CD4-positive, alpha-beta memory T cell (primary cell): ENCODE results near the gene COLEC11. TPM values are rescaled to one million over a fixed set of nuclear protein-coding genes. Genes with fewer than 3 reads are reported as not detected.
"Not testable (repeated sequence)": the region's sequence is repeated elsewhere in the genome, so short reads cannot be mapped to it uniquely, and the experiment has no call there.

Experiments used
- CTCF ChIA-PET: fragments of 350-600 bp; sonication (Branson Sonifier 250); formaldehyde crosslinking; loops from one replicate; lab custom pipeline; 2021; ENCODE audit warnings: inconsistent platforms; ENCODE audit not compliant: partially characterized antibody; lab: Charles Lee
- POLR2A ChIA-PET: fragments of 350-600 bp; sonication (Branson Sonifier 250); formaldehyde crosslinking; loops from one replicate; lab custom pipeline; 2021; ENCODE audit not compliant: partially characterized antibody; lab: Charles Lee
- DNase-seq, 5 donors: peaks; one replicate each; pipeline versions ENCODE4 v3.0.0 to v3.0.0-alpha.2; 2020 to 2022; ENCODE audit warnings: mixed read lengths in 1 of 5
- H3K27ac ChIP-seq: one replicate; pipeline ENCODE4 v1.7.0; 2013; ENCODE audit warnings: low read depth, low read length
- H3K27me3 ChIP-seq: 2 replicates; pipeline ENCODE4 v1.7.0; 2013; ENCODE audit warnings: mild to moderate bottlenecking, low read length, moderate library complexity; ENCODE audit not compliant: insufficient read depth
- H3K36me3 ChIP-seq: 2 replicates; pipeline ENCODE4 v1.7.0; 2013; ENCODE audit warnings: mild to moderate bottlenecking, low read length, moderate library complexity; ENCODE audit not compliant: insufficient read depth
- H3K4me1 ChIP-seq: 2 replicates; pipeline ENCODE4 v1.7.0; 2013; ENCODE audit warnings: mild to moderate bottlenecking, low read length, moderate library complexity; ENCODE audit not compliant: insufficient read depth
- H3K4me3 ChIP-seq, 2 donors: one replicate each; pipeline ENCODE4 v1.7.0; 2013; ENCODE audit warnings: low read length in 2 of 2, mild to moderate bottlenecking in 1 of 2
- H3K9me3 ChIP-seq, 2 donors: one replicate each; pipeline ENCODE4 v1.7.0; 2013; ENCODE audit warnings: low read length in 2 of 2, control low read depth in 1 of 2; ENCODE audit not compliant: control insufficient read depth in 1 of 2
- H3K27ac Mint-ChIP-seq, 7 donors: one replicate each; pipeline ENCODE4 v1.8.0; 2020 to 2021; ENCODE audit warnings: mixed read lengths in 7 of 7, mild to moderate bottlenecking in 6 of 7, inconsistent platforms in 3 of 7, moderate library complexity in 3 of 7
- H3K27me3 Mint-ChIP-seq, 2 donors: one replicate each; pipeline ENCODE4 v1.8.0; 2020 to 2021; ENCODE audit warnings: mixed read lengths in 2 of 2
- H3K36me3 Mint-ChIP-seq, 2 donors: one replicate each; pipeline ENCODE4 v1.8.0; 2020 to 2021; ENCODE audit warnings: mixed read lengths in 2 of 2, inconsistent platforms in 1 of 2, mild to moderate bottlenecking in 1 of 2
- H3K4me1 Mint-ChIP-seq, 4 donors: one replicate each; pipeline ENCODE4 v1.8.0; 2020 to 2021; ENCODE audit warnings: mixed read lengths in 4 of 4, mild to moderate bottlenecking in 1 of 4
- H3K4me3 Mint-ChIP-seq, 8 donors: one replicate each; pipeline ENCODE4 v1.8.0; 2020 to 2021; ENCODE audit warnings: mixed read lengths in 8 of 8, mild to moderate bottlenecking in 7 of 8, moderate library complexity in 6 of 8, inconsistent platforms in 3 of 8
- H3K9me3 Mint-ChIP-seq, 8 donors: one replicate each; pipeline ENCODE4 v1.8.0; 2020 to 2021; ENCODE audit warnings: mixed read lengths in 8 of 8, mild to moderate bottlenecking in 5 of 8, inconsistent platforms in 3 of 8, moderate library complexity in 1 of 8
- intact Hi-C: fragments of 100-400 bp; cut with micrococcal nuclease; formaldehyde crosslinking; loops from one replicate; pipeline ENCODE4 v1.15.1; 2023
- polyA plus RNA-seq, 2 donors: library from polyadenylated mRNA; unstranded; fragments of 300-500 nt; fragmentation: Illumina TruSeq; gene quantifications; one replicate each; pipeline ENCODE4 v1.2.3, GENCODE V29; 2021
- total RNA-seq, 2 experiments: library from RNA; stranded (reverse); gene quantifications; one replicate each; pipeline ENCODE4 v1.2.3, GENCODE V29; 2021

COLEC11 gene
- total and polyA plus RNA-seq, 4 experiments from 2014 or later, result 0.30 TPM; not detected in 3

DNA sequence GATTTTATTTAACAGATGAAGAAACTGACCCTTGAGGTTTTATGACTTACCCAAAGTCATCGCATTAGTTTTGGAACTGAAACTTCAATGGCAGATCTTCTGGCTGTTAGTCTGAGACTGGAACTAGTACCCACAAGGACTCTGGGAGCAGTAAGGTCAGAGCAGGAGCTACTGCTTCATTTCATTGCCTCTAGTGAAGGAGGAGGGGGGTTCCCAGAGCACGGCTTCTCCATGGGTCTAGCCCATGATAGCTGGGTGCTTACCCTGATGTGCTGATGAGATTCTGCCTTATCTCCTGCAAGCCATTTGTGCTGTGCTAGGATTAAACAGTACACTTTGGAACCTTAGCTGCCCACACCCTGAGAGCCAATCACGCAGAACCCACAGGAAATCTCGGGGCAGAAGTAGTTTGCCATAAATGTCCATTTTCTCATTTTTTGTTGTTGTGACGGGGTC lies 31.4 kb upstream of the COLEC11 start:
- ChIA-PET POLR2A (no interaction called here), CTCF (interaction anchor here (1.2 kb wide), 1 partner anchor 10 kb away, joined by 4 read pairs; no protein-coding TSS in a partner anchor)
- no peaks in the 10 kb centered on the region for H3K27me3 Mint-ChIP-seq
- no peaks in the 10 kb centered on the region for H3K9me3 Mint-ChIP-seq
- intact Hi-C loops, result no loop called here
- no peak overlapping the region for H3K27ac ChIP-seq
- no peak overlapping the region for H3K4me3 Mint-ChIP-seq
- no peaks in the 10 kb centered on the region for H3K27me3 ChIP-seq
- peaks cover 1 to 15% (median 7%) of the 10 kb centered on the region in 4 donors for H3K4me1 Mint-ChIP-seq
- no peak overlapping the region for H3K4me3 ChIP-seq
- H3K36me3 ChIP-seq, result no peaks in the 10 kb centered on the region
- peaks cover 9% of the 10 kb centered on the region for H3K4me1 ChIP-seq
- H3K27ac Mint-ChIP-seq, result peak overlapping the region in 1 of 7 donors; percentile 37
- H3K36me3 Mint-ChIP-seq, result peaks cover 0 to 7% of the 10 kb centered on the region in 2 donors
- DNase-seq, result no peak
- H3K9me3 ChIP-seq, result no peaks in the 10 kb centered on the region

DNA sequence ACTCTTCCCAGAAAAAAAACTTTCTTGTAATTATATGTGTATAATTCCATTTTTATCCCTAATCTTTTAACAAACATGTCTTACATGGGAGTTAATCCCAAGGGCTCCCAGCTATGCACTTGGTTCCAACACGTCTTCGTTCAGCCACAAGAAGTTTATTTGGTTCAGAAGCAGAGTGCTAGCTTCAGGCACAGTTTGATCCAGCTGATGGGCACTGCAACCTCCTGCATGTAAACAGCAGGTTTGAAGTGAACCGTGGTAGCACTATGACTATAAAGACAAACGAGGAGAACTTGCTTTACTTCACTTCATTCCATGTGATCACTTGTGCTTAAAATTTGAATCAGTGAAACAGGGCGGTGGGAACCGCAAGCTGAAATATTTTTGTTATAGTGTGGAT lies 29.8 kb upstream of the COLEC11 start:
- Histone ChIP-seq H3K4me3 (no peak overlapping the region), H3K4me1 (no peaks in the 10 kb centered on the region), H3K27ac (no peak overlapping the region), H3K36me3 (no peaks in the 10 kb centered on the region), H3K9me3 (no peaks in the 10 kb centered on the region), H3K27me3 (no peaks in the 10 kb centered on the region)
- H3K27ac Mint-ChIP-seq, result no peak overlapping the region
- no peak for DNase-seq
- intact Hi-C loops, result no loop called here
- no peaks in the 10 kb centered on the region for H3K9me3 Mint-ChIP-seq
- peaks cover 0 to 6% (median under 1%) of the 10 kb centered on the region in 4 donors for H3K4me1 Mint-ChIP-seq
- H3K4me3 Mint-ChIP-seq, result no peak overlapping the region
- no peaks in the 10 kb centered on the region for H3K27me3 Mint-ChIP-seq
- POLR2A ChIA-PET, result no interaction called here
- CTCF ChIA-PET, result no interaction called here
- H3K36me3 Mint-ChIP-seq, result peaks cover 0 to 7% of the 10 kb centered on the region in 2 donors

DNA sequence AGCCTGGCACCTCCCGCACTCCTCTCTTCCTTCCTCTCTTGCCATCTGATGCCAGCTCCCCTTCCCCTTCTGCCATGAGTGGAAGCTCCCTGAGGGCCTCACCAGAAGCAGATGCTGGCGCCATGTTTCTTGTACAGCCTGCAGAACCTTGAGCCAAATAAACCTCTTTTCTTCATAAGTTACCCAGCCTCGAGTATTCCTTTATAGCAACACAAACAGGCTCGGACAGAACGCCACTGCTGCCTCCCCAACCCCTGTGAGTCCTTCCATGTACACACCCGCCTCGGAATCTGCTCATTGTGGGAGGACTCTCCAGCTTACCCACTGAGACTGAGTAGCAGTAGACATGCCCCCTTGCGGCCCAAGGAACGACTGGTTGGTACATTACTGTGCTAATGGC lies 28.1 kb upstream of the COLEC11 start:
- no peaks in the 10 kb centered on the region for H3K4me1 Mint-ChIP-seq
- peak overlapping the region in 2 of 7 donors; percentile 65 to 69 for H3K27ac Mint-ChIP-seq
- no peaks in the 10 kb centered on the region for H3K27me3 Mint-ChIP-seq
- no peaks in the 10 kb centered on the region for H3K9me3 Mint-ChIP-seq
- H3K4me3 Mint-ChIP-seq, result no peak overlapping the region
- Histone ChIP-seq H3K4me3 (no peak overlapping the region), H3K27ac (no peak overlapping the region), H3K9me3 (no peaks in the 10 kb centered on the region), H3K4me1 (no peaks in the 10 kb centered on the region), H3K27me3 (no peaks in the 10 kb centered on the region), H3K36me3 (no peaks in the 10 kb centered on the region)
- intact Hi-C loops, result no loop called here
- no peak for DNase-seq
- CTCF ChIA-PET, result no interaction called here
- POLR2A ChIA-PET, result no interaction called here
- H3K36me3 Mint-ChIP-seq, result peaks cover 0 to 3% of the 10 kb centered on the region in 2 donors

DNA sequence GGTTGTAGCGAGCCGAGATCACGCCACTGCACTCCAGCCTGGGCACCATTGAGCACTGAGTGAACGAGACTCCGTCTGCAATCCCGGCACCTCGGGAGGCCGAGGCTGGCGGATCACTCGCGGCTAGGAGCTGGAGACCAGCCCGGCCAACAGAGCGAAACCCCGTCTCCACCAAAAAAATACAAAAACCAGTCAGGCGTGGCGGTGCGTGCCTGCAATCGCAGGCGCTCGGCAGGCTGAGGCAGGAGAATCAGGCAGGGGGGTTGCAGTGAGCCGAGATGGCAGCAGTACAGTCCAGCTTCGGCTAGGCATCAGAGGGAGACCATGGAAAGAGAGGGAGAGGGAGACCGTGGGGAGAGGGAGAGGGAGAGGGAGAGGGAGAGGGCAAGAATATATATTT lies 25.3 kb upstream of the COLEC11 start:
- H3K36me3 Mint-ChIP-seq, H3K4me3 ChIP-seq, CTCF ChIA-PET, H3K9me3 ChIP-seq, H3K9me3 Mint-ChIP-seq, H3K27me3 ChIP-seq, H3K4me1 ChIP-seq, intact Hi-C loops, H3K36me3 ChIP-seq, POLR2A ChIA-PET, H3K4me3 Mint-ChIP-seq, H3K4me1 Mint-ChIP-seq, H3K27ac ChIP-seq, DNase-seq, H3K27me3 Mint-ChIP-seq, H3K27ac Mint-ChIP-seq: not testable (repeated sequence)

DNA sequence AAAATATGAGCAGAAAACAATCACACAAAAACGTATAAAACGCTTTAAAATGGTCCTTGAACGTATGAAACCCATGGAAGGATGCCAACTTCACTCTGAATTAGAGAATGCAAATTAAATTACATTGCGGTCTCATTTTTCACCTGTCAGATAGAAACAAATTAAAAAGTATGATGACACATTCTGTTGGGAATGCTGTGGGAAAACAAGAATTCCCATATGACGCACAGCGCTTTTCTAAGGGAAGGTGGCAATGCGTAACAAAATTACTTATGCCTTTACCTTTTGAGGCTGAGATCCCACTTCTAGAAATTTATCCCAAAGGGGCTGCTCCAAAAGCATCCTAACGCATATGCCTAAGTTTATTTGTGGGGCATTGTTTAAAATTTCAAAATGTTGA lies 23.6 kb upstream of the COLEC11 start:
- H3K4me3 ChIP-seq, result no peak overlapping the region
- Mint-ChIP-seq H3K27me3 (no peaks in the 10 kb centered on the region), H3K9me3 (peaks cover 0 to 2% (median 0%) of the 10 kb centered on the region in 8 donors), H3K27ac (no peak overlapping the region), H3K4me1 (peaks cover 7 to 14% (median 10%) of the 10 kb centered on the region in 4 donors), H3K36me3 (peaks cover 5 to 7% of the 10 kb centered on the region in 2 donors), H3K4me3 (no peak overlapping the region)
- ChIA-PET POLR2A (no interaction called here), CTCF (no interaction called here)
- peaks cover 13% of the 10 kb centered on the region for H3K4me1 ChIP-seq
- H3K9me3 ChIP-seq, result no peaks in the 10 kb centered on the region
- intact Hi-C loops, result no loop called here
- no peaks in the 10 kb centered on the region for H3K27me3 ChIP-seq
- no peak overlapping the region for H3K27ac ChIP-seq
- DNase-seq, result no peak
- no peaks in the 10 kb centered on the region for H3K36me3 ChIP-seq

DNA sequence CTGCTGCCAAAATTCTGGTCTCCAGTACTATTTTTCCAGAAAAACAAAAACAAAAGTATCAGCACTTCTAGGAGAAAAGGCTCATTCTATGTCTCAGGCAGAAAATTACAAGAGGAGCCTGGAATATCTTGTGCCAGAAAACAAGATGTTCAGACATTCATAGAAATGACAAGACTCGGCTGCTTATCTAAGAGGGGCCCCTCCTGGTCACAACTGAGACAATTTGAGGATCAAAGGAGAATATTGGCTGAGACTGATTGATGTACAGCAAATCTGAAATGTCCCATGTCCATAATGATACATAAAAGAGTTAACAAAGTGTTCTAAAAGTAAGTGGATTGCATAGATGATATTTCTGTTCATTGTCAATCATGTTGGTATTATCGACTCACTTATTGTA lies 22.3 kb upstream of the COLEC11 start:
- Histone ChIP-seq H3K36me3 (peaks cover 5% of the 10 kb centered on the region), H3K27ac (no peak overlapping the region), H3K9me3 (no peaks in the 10 kb centered on the region), H3K4me3 (no peak overlapping the region), H3K27me3 (no peaks in the 10 kb centered on the region), H3K4me1 (peaks cover 26% of the 10 kb centered on the region)
- H3K9me3 Mint-ChIP-seq, result peaks cover 0 to 2% (median 0%) of the 10 kb centered on the region in 8 donors
- no peak overlapping the region for H3K4me3 Mint-ChIP-seq
- peak overlapping the region in 1 of 7 donors; percentile 38 for H3K27ac Mint-ChIP-seq
- peaks cover 18 to 21% of the 10 kb centered on the region in 2 donors for H3K36me3 Mint-ChIP-seq
- no peak for DNase-seq
- ChIA-PET CTCF (interaction anchor here (1.0 kb wide), 1 partner anchor 12 kb away, joined by 3 read pairs; no protein-coding TSS in a partner anchor), POLR2A (interaction anchor here (3.8 to 5.2 kb wide), 2 partner anchors 14 to 53 kb away, joined by 31 to 78 read pairs; partner anchors contain the start of genes ADI1 and RNASEH1)
- H3K4me1 Mint-ChIP-seq, result peaks cover 14 to 27% (median 21%) of the 10 kb centered on the region in 4 donors
- H3K27me3 Mint-ChIP-seq, result no peaks in the 10 kb centered on the region
- intact Hi-C loops, result no loop called here

DNA sequence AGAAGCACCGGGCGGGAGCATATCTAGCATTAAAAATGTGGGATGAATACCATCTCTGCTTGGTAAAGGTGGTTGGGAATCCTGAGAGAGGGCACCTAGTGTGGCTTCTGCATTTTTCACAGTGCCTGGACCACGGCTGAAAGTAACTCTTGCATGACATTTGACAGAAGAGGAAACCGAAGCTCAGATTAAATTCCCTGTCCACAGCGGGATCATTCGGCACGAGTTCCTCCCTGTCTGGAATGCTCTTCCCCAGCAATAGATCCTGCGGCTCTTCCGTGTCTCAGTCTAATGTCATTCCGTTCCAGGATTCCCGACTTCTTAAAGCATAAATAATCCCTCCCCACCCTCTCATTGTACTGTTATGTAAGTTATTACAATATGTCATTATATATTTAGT lies 20.8 kb upstream of the COLEC11 start:
- Mint-ChIP-seq H3K4me1 (peaks cover 25 to 43% (median 32%) of the 10 kb centered on the region in 4 donors), H3K4me3 (peak overlapping the region in 6 of 8 donors; percentile 26 to 93 (median 50)), H3K27ac (peak overlapping the region in 3 of 7 donors; percentile 29 to 99 (median 72)), H3K9me3 (peaks cover 0 to 2% (median 0%) of the 10 kb centered on the region in 8 donors), H3K36me3 (peaks cover 29 to 36% of the 10 kb centered on the region in 2 donors), H3K27me3 (no peaks in the 10 kb centered on the region)
- Histone ChIP-seq H3K27me3 (no peaks in the 10 kb centered on the region), H3K36me3 (peaks cover 15% of the 10 kb centered on the region), H3K27ac (no peak overlapping the region), H3K4me1 (peaks cover 41% of the 10 kb centered on the region), H3K4me3 (no peak overlapping the region), H3K9me3 (no peaks in the 10 kb centered on the region)
- intact Hi-C loops, result no loop called here
- ChIA-PET CTCF (interaction anchor here (0.8 to 1.7 kb wide), 3 partner anchors 10 to 196 kb away, joined by 3 to 8 read pairs (median 4); partner anchors contain the start of gene EIPR1), POLR2A (interaction anchor here (0.6 to 5.2 kb wide), 3 partner anchors 15 to 133 kb away, joined by 4 to 78 read pairs (median 31); partner anchors contain the start of genes ADI1 and RNASEH1)
- DNase-seq, result no peak
